HG03064 (cell line): ENCODE data around the gene SURF6.
"Not testable (repeated sequence)": the region's sequence is repeated elsewhere in the genome, so short reads cannot be mapped to it uniquely, and the experiment has no call there.

ENCODE experiments used
- ATAC-seq: cut with Tn5 transposase; IDR thresholded peaks from one replicate; pipeline ENCODE4 v1.9.1; 2021; ENCODE audit warnings: low read depth; ENCODE audit not compliant: unreplicated experiment

SURF6 gene

DNA sequence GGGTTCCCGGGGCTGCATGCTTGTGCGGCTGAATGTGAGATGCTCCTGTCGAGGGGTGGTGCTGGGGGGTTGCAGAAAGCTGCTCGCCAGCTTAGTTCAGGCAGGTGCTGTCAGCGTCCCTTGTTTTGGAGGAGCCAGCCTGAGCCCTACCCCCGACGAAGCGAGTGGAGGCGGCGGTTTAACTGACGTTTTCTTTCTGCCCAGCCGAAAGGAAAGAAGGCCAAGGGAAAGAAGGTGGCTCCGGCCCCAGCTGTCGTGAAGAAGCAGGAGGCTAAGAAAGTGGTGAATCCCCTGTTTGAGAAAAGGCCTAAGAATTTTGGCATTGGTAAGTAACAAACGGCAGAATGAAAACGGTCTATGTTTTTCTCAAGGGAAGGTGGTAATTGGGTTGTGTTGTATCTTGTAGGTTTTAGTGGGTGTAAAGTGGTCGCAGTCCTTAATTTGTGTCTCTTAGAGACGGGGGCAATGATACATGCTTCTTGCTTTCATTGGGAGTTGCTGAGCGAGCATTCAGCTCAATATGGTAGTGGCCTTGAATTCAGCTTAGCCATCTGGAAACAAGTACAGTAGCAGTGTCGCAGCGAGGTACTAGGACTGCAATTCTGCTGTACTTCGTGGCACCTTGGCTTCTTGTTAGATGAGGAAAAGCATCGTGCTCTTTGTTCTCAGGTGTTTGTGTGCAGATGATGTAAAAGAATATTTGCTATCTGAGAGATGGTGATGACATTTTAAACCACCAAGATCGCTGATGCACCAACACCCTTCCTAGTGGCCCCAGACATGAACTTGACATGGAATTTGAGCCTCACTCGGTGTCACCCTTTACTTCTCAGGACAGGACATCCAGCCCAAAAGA, 13.0 kb upstream of the SURF6 start:
- ATAC-seq = peak; percentile 2

DNA sequence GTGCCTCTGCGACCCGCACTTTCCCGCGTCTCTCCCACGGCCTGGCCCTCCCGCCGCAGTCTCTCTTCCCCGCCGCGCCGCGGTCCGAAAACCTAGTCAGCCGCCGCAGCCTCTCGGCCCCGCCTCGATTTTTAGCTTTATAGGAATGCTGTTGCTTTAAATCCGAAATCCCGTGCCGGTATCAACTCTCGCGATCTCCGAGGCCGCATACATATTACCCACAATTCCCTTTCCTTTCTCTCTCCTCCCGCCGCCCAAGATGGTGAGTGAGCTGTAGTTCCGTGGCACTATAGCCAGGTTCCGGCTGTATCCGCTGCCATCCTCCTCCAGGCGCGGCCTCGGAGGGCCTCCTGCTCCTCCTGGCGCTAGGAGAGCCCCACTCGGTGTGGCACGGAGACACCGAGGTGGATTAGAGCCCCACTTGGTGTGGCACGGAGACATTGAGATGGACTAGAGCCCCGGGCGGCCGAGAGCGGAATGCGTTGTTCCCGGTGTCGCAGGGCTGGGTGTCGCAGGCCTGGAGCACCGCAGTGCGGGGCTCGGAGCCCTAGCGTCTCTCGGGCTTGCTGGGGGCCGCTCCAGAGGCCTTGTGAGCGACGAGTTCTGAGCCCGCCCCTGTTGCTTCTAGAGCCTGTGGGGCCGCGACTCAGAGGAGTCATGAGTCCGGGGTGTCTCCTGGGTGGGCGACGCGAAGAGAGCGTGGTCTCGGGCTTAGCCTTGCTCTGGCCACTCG, 12.2 kb upstream of the SURF6 start, which contains the start of the genes MED22 and RPL7A:
Gene MED22, minus strand, starts transcription at position 147 of the 733 bp plus-strand sequence. CDS start 1,469 bp downstream, outside the sequence.
Gene RPL7A, plus strand, starts transcription at position 234 of the 733 bp plus-strand sequence. Its CDS starts 26 bp downstream, at position 260.
- ATAC-seq = peak; percentile 58

DNA sequence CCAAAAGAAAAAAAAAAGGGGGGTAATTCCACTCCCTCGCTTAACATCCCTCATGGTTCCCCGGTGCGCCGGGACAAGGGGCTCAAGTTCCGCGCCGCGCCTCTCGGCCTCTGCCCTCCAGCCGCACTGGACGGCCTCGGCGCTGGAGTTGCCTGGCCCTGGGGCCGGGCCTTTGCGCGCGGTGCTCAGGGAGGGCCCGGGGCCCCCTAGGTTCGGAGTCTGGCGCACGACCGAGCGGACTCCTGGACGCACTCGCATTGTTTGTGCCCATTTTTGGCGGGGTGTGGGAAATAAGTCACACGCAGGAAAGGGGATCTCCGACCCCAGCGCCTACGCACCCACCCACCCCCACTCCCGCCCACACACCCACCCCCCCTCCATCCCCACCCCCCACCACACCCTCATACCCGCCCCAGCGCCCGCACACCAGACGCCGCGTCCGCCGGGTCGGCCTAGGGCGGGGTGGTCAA, 11.6 kb upstream of the SURF6 start:
- ATAC-seq = peak; percentile 16

DNA sequence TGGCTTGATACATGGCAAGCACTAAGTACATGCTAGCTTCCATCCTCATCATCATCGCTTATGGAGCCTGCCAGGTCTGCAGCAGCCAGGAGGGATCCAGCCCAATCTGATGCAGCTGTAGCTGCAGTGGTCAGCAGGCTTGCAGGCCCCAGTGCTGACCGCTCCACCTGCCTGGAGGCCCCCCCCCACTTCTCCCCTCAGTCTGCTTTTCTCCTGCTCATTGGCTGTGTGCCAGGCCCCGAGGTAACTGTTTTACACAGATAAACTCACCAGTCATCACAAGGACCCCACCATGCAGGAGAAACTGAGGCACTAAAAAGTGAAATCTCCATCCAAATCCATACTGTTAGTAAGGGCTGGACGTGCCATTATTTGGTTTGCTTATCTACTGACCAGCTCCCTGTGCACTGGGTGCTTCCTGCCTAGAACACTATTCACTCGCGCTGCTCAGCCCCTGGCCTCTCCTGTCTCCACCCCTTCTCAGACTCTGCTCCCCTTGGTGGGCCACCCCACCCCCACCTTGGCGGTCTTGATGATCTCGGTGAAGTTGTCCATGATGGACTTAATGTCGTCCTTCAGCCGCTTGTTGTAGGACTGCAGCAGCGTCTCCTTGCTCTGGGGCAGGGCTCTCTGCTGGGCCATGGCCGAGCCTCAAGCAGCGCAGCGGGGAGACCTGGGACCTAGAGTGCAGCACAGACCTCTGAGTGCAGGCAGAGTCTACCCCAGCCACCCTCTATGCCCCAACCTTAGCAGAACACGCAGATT, 10.2 kb upstream of the SURF6 start:
- no peak for ATAC-seq

DNA sequence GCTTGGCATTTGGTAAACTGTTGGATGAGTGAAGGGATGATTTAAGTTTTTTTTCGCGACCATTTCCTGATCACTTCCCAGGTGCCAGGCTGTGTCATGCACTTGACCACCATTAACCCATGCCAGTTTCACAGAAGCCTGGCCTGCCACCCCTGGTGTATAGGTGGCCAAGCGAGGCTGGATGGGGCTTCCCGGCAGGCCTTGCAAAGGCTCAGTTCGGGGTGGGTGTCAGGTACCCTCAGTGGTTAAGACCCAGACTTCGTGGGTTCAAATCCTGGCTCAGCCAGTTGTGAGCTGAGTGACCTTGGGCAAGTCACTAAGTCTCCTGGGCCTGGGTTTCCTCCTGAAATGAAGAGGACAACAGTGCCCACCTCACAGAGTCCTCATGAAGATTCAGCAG, 9.6 kb upstream of the SURF6 start:
- ATAC-seq = no peak

DNA sequence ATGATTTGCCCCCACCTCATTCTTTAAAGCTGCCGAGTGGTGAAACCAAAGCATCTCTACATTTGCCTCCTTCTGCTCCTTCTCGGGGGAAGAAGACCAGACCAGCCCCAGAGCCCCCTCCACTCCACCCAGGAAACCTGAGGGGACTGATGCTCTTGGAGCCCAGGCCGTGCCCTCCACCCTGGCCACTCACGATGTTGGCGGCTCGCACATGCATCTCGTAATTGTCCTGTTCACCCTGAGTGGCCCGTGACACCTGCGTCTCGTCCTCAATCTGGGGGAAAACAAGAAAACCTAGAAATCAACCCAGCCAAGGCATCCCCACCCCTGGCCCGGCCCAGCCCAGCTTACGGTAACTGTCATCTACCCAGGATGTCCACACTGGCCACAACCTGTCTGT, 9.0 kb upstream of the SURF6 start:
- ATAC-seq = no peak

DNA sequence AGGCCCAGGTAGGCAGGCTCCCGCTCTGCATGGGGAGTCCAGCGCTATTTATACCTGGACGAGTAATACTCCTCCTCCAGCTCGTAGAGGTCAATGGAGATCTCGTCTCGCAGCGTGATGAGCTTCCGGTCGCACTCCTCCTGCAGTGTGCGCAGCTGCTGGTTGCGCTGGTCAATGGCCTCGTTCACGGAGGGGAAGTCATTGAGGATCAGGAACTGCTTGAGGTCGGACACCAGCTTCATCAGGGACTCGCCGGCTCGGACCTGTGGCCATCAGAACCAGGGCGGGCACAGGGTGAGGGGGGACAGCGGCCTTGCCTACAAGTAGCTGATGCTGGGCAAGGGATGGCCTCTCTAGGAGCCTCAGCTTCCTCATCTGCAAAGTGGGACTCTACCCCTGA, 8.1 kb upstream of the SURF6 start:
- ATAC-seq = no peak

DNA sequence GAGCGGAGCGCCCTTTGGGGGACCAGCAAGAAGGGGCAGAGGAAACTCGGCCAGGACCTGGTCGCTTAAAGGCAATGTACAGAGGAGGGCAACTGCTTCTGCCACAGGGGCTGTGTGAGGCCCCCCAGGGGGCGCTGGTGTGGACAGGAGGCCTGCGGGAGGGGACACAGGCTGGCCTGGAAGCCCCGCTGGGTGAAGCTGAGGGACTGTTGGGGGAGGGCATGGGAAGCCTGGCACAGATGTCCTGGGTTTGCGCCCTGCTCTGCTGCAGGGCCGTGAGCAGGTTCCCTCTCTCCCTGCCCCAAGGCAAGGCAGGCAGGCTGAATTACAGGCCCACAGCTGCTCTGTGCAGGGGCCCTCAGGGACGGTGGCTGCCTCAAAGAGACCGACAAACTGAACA, 6.6 kb upstream of the SURF6 start:
- no peak for ATAC-seq

DNA sequence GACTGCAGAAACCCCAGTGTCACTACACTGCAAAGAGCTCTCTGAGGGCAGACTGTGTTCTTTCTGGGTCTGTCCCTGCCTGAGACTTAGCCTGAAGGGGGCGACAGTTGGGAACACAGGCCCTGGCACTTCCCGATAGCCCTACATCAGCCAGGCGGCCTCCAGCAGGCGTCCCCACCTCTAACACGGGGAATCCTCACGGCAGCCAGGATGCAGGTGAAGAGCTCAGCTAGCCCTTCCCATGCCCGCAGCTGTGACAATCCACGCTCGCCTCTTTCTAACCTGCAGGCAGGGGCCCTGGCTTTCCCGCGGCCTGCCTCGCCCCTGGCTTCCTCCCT, 6.0 kb upstream of the SURF6 start:
- no peak for ATAC-seq

DNA sequence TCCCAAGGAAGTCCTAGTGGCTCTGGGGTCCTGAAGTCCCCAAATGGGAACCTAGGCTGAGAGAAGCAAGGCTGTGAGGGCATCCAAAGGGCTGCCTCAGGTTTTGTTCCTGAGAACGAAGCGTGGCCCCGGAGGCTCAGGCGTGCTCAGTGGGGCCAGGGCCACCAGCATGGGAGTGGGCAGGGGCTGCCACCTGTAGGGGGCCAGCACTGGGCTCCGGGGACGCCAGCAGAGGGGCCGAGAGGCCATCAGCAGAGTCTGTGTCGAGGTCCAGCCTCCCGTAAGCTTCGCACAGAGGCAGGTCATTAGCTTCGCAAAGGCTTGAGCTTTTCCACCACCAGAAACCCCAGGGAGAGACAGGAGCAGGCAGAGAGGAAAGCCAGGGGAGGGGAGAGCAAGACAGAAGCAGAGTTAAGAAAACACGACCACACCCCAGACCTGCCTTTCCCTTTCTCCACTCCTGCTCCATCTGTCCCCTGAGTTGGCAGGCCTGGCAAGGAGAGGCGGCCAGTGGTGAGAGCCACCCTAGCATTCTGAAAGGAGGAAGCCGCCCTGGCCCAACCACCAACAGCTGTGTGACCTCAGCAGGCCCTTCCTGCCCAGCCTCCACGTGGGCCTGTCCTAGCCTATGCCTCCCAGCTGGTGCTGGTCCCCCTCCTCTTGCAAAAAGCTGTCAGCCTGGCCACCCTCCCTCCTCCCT, 5.5 kb upstream of the SURF6 start:
- no peak for ATAC-seq

DNA sequence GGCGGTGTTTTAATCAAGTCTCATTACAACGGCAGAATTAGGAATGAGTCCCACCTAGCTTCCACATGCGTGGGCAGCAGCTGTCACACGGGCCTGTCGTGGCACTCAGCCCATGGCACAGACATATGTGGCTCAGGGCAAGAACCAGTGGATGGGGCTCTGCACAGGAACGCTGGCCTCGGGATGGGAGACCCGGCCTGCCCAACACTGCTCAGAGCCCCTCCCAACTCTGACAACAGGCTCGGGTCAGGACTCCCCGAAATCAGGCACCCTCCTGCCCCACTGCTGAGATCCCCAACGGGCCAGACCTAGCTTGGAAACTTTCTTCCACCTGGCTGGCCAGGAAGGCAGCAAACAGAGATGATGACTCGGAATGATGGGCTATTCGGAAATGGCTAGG, 4.9 kb upstream of the SURF6 start:
- ATAC-seq = no peak

DNA sequence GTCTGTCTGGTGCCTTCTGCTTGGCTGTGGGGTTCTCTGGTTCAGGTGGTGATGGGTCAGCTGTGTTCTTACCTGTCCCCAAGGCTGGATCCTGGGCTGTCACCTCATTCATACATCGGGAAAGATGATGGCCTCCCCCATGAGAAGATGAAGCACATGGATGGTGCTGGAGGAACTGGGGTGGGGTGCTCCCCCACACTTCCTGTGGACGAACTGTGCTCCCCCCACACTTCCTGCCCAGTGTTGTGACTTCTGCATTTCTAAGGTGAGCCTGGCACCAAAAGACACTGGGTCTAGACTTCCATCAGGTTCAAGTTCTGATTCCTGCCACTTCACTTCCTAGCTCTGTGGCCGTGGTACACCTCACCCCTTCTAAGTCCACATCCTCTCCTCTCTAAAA, 4.3 kb upstream of the SURF6 start:
- ATAC-seq = no peak

DNA sequence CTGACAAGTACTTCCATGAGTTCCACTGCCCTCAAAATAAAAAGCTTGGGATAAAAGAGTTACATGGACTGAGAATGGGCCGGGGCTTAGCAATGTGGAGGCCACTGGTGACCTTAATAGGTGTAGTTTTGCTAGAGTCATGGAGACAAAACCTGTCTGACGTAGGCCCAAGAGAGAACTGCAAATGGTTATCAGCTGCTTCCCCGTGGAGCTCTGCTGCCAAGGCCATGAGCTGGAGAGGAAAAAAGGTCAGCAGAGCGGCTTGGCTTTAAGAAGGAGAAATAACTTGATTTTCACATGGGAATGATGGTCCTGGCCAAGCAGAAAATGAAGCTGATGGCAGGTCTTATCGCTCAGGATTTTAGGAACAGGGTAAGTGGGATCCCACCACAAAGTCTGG, 3.7 kb upstream of the SURF6 start:
- ATAC-seq = no peak

DNA sequence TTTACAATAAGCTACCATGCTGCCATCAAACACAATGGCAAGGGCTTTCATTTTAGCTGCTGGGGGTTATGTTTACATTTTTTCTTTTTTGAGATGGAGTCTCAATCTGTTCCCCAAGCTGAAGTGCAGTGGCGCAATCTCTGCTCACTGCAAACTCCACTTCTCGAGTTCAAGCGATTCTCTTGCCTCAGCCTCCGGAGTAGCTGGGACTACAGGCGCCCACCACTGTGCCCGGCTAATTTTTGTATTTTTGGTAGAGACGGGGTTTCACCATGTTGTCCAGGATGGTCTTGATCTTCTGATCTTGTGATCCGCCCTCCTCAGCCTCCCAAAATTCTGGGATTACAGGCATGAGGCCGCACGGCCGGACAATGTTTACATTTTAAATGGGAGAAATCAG, 1.1 kb downstream of the SURF6 start:
- ATAC-seq = not testable (repeated sequence)

DNA sequence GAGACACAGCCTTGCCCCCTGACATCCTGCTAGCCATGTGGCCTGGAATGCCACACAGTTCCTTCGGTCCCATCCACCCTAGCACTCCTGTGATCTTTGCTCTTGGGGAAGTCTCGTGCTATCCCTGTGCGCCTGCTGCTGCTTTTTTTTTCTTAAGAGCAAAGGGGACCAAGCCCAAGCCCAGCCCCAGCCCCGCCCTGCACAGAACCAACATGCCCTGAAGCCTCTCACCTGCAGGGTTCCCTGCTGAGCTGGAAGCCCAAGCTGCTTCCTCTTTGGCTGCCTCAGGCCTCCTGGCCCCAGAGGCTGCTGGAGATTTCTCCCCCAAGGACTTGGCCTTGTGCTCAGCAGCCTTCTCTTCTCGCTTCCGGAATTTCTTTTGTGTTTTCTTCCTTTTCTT, 1.8 kb downstream of the SURF6 start:
- ATAC-seq = no peak

DNA sequence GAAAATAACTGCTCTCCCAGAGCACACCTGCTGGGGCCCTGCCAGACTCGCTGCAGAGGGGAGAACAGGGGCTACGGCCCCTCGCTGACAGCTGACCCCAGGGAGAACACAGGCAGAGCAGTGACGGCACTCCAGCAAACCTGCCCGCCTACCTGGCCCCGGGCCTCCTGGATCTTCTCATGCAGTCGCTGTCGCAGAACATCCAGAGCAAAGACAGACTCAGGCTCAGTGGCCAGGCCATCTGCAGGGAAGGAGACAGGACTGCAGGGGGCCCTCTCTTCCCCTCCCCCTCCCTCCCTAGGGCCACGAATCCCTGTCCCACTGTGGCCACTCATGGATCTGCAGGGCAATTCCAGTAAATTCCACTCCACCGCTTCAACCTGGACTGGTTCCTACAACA, 2.4 kb downstream of the SURF6 start:
- no peak for ATAC-seq

DNA sequence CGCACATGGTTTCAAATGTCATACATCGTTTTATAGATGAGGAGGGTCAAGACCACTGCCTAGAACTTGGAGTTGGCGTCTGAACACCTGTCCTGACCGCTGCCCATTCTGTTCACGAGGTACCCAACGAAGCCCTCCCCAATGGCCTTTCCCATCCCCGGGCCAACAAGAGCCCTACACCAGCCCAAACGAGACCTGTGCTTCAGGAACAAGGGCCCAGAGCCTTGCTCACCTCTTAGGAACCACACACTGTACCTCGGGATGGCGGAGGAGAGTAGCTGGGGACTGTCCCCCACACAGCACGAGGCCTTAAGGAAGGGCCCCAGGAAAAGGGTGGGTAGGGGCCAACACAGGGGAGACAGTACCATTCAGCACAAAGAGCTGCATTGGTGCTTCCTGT, 3.0 kb downstream of the SURF6 start:
- ATAC-seq = no peak

DNA sequence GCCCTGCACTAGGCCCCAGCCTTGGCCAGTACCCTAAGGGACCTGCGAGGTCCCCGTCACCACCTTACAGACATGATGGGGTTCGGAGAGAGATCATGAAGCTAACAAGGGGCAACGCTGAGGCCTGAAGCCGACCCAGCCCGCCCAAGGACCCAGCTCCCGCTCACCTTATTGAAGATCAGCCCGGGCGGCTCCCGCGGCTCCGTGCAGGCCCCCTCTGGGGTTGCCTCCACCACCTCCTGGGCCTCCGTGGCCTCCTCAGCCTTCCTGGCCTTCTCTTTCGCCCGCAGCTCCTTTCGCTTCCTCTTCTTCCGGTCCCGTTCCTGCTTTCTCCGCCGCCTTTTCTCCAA, 3.6 kb downstream of the SURF6 start:
- no peak for ATAC-seq

DNA sequence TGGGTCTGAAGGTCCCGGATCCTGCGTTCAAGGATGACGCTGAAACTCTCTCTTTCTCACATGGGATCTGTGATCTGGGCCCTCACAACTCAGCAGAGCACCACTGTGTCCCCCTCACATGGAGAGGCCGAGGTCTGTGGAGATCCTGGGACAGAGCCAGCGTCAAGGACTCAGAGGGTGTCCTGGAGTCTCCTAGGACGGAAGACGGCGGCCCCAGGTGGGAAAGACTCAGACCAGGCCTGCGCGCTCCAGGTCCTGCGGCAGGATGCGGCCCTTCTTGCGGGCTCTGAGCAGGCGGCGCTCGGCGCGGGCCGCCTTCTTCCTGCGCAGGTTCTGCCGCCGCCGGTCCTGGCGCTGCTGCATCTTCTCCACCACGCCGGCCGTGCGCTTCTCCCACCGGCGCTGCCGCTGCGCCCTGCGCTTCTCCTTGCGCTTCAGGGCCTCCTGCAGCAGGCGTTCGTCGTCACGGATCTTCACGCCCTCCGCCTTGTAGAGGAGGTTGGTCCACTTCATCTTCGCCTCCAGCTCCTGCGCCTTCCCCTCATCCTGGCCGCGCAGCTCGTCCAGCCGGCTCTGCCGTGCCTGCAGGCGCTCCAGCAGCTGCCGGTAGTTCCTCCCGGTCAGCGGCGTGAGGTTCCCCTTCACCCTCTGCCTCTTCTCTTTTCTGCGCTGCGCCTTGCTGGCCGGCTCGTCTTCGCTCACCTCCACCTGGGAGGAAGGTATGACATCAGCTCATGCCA, 4.2 kb downstream of the SURF6 start:
- no peak for ATAC-seq

DNA sequence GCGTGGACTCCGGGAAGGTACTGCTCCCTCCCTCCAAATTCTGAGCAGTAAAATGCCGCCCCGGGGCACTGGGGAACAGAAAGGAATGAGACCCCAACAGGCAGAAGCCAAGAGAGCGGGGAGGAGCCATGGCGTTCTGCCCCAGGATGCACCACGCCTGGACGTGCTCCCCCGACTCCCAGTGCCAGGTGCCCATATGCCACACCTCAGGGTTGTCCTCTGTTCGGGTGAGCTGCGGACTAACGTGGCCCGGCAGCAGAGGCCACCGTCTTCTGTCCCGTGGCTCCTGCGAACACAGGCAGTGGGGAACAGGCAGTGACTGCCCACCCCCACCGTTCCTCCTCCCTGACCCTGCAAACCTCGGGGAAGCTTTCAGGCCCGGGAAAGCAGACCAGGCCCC, 4.8 kb downstream of the SURF6 start:
- ATAC-seq = no peak
